OCI-LY3 (cell line): Measurements from ENCODE around the gene DNAH10.

Experiments used
- EZH2phosphoT487 ChIP-seq: fragments of 200-600 bp; shearing (Covaris generic); IDR thresholded peaks from 2 replicates; pipeline ENCODE4 v1.6.1; 2018; ENCODE audit warnings: antibody characterized with exemption, mixed run types, low read depth
- TF ChIP-seq, protein P1 (sequence below): fragments of 200-600, 300-600 bp; sonication (generic); IDR thresholded peaks from 2 replicates; pipeline ENCODE4 v1.5.1; 2014; ENCODE audit warnings: antibody characterized with exemption, low read length, low read depth

DNA sequence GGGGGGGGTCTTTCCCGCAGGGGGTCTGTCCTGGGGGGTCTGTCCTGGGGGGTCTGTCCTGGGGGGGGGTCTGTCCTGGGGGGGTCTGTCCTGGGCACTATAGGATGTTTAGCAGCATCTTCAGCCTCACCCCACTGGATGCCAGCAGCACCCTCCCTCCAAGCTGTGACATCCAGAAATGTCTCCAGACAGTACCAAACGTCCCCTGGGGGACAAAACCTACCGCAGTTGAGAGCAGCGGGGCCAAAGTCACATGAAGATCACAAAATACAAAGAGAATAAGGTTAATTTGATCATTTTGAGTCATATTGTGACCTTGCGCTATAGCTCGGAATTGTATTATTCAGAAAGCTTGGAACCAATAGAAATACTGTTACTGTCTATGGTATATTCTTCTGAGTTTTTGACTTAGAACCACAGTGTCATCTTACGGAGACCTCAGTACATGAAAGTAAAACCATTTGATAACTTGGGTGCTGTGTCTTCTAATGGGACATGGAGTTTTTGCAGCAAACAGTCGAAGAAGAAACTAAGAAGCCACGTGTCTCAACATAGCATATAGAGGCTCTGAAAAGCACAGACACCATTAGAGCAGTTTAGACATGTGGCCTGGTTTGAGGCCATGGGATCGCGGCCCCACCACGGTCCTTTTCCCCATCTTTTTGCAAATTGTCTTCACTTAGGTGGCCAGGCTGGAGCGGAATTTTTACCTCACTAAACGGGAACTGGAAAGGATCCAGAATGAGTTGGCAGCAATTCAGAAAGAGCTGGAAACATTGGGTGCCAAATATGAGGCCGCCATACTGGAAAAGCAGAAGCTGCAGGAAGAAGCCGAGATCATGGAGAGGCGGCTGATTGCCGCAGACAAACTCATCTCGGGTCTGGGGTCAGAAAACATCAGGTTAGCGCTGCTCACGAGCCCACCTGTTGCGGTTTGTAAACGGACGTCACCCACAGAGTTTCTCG lies 150.6 kb downstream of the DNAH10 start:
- TF ChIP-seq, protein P1, sequence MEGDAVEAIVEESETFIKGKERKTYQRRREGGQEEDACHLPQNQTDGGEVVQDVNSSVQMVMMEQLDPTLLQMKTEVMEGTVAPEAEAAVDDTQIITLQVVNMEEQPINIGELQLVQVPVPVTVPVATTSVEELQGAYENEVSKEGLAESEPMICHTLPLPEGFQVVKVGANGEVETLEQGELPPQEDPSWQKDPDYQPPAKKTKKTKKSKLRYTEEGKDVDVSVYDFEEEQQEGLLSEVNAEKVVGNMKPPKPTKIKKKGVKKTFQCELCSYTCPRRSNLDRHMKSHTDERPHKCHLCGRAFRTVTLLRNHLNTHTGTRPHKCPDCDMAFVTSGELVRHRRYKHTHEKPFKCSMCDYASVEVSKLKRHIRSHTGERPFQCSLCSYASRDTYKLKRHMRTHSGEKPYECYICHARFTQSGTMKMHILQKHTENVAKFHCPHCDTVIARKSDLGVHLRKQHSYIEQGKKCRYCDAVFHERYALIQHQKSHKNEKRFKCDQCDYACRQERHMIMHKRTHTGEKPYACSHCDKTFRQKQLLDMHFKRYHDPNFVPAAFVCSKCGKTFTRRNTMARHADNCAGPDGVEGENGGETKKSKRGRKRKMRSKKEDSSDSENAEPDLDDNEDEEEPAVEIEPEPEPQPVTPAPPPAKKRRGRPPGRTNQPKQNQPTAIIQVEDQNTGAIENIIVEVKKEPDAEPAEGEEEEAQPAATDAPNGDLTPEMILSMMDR, result no peak
- no peak for TF ChIP-seq EZH2phosphoT487
